GM18517 (cell line): ENCODE measurements around the gene EPHA4.

ENCODE experiments used
- ATAC-seq: cut with Tn5 transposase; IDR thresholded peaks from one replicate; pipeline ENCODE4 v1.9.1; 2021; ENCODE audit warnings: mild to moderate bottlenecking, moderate library complexity; ENCODE audit not compliant: unreplicated experiment

The EPHA4 gene

DNA sequence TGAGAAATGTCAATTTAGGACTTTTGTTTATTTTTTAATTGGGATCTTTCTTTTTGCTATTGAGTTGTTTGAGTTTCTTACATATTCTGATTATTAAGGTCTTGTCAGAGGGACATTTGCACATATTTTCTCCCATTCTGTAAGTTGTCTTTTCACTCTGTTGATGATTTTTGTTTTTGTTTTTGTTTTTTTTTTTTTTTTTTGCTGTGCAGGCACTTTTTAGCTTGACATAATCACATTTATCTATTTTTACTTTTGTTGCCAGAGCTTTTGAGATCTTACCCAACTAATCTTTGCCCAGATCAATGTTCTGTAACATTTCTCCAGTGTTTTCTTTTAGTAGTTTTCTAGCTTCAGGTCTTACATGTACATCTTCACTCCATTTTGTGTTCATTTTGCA, 166.6 kb downstream of the EPHA4 start:
- ATAC-seq: no peak

DNA sequence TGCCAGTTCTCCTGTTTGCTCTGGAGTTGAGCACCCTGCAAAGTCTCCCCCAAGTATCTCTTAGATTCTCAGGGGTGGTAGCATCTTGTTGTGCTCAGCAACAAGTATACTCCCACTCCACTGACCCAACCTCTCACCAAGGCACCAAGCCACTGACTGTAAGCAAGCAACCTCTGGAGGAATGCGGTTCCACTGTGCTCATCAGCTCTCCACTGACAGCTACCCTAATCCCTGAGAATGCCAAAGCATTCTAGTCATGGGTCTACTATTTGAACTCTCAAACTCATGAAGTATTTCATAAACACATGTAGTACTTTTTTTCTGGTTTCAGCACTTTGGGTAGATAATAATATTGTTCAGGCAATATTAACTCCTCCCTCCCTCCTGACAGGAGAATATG, 170.0 kb downstream of the EPHA4 start:
- no peak for ATAC-seq

DNA sequence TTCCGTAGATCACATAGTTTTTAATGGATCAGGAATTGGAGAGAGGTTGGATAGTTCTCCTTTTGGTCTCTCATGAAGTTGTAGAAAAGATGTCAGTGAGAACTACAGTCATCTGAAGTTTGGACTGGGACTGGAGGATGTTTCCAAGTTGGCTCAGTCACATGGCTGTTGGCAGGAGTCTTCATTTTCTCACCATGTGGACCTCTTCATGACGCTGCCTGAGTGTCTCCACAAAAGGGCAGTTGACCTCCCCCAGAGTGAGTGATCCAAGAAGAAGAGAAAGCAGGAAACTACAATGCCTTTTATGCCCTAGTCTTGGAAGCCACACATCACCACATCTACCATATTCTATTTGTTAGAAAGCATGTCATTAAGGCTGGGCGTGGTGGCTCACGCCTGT, 171.7 kb downstream of the EPHA4 start:
- no peak for ATAC-seq

DNA sequence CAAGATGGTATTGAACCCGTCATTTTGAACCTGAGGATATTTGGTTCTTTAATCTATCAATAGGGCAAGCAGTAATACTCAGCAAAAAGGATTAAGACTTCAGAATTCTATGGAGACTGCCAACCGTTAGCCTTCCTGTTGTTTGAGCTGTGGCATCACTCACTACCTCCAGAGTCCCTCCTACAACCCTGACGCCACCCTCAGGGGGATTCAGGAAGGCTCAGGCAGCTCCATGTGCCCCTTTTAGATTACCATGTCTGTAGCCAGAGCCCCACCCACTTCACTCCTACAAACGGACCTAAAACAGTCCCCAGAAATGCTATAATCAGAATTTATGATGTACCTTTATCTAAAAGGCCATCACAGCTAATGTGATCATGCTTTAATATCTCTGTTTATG, 172.9 kb downstream of the EPHA4 start:
- no peak for ATAC-seq

DNA sequence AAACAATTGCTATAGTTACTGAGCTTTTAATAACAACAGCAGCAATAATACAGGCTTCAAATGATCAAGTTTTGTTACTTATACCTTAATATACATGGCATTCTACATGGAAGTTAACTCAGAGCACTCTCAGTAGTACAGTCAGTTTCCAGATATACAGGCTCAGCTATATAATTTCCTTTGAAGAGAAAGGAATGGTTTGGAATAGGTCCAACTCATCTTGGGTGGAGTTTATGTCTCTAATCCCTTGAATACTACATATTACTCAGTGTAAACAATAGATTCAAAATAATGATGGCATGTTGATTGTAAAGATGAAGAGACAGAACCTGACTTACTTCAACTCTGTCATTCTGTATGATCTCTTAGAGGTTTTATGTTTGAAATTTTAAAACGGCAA, 174.9 kb downstream of the EPHA4 start:
- ATAC-seq: no peak

DNA sequence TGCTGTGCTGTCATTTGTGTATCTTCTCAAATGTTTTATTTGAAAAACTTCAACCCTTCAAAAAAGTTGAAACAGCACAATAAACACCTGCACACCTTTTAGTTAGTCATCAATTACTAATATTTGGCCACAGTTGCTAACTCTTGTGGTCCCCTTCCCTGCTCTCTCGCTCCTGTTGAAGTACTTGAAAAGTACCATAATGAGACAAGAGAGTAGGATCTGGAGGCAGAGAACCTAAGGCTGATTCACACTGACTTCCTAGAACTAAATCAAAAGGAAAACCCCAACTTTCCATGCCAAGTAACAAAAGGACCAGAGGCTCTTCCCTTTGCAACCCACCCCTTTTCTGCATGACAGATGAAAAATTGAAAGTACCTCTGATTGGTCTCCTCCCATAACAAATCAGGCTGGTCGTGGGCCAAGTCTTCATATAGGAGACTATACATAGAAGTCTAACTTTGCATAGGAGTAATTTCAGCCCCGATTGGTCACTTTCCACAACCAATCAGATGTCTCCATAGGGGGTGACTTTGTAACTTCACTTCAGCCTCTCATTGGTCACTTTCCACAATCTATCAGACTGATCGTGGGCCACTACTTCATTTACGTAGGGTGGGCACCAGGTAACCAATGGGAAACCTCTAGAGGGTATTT, 179.7 kb downstream of the EPHA4 start:
- no peak for ATAC-seq

DNA sequence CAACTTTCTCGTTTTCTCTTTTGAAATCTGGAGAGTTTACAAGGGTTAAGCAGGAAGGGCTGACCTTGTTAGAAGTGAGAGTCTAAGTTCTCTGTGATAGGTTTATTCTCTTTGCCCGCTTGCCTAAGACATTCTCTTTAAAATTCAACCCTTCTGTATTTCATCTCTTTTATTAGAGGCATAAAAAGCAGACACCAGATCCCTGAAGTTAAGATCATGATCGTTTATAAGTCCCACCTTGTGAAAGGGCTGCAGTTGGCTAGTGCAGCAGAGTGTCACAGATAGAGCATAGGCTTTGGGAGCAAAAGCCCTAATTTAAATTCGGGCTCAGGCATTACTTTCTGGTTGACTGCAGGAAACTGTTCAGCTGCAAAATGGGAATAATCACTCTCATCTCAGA, 181.2 kb downstream of the EPHA4 start:
- no peak for ATAC-seq

DNA sequence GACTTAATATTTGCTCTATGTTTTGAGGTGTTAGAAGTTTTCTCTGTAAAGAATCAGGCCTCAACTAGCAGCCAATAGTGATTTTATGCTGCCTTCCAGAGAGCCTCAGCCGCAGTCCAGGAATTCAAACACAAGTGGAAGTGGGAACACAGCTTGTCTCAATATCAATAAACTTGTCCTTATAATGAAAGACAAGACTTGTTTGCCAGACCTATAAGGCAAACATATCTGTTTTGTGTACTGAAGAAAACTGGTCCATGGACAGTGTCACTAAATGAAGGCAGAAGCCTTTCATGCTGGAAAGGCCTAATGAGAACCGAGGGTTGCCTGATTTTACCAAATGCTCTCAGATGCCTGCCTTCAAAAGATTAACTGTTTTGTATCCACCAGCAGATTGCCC, 182.2 kb downstream of the EPHA4 start:
- ATAC-seq: no peak

DNA sequence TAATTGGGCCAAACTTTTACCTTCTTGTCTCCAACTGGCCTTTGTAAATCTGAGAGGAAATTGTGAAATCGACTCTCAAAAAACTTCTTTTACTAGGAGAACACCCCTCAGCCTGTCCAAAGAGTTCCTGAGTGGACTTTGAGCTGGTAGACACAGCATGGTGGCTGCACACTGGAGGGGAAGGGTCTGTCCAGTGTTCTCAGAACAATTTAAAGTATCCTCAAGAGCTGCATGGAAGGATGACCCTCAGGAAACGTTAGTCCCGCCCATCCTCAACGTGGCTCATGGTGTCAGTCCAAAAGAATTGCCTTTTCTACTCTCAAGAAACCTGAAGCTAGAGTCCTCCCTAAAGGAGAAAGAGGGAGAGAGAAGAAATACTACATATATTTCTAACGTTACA, 182.7 kb downstream of the EPHA4 start:
- no peak for ATAC-seq

DNA sequence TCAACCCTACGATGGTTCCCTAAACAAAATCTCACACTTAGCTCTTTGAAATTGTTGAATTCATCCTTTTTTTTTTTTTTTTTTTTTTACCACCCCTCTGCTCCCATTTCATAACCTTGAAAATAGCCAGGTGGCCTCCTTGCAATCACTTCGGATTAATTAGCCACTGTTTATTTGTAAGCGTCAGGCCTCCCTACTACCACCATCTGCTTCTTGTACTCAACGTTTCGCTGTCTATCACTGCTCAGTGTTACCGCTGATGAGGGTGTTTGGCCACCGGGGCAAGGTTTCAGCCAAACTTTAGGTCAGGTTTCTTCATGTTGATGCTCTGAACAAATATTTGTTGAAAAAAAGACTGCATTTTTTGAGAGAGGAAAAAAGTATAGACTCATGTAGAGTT, 183.2 kb downstream of the EPHA4 start:
- no peak for ATAC-seq

DNA sequence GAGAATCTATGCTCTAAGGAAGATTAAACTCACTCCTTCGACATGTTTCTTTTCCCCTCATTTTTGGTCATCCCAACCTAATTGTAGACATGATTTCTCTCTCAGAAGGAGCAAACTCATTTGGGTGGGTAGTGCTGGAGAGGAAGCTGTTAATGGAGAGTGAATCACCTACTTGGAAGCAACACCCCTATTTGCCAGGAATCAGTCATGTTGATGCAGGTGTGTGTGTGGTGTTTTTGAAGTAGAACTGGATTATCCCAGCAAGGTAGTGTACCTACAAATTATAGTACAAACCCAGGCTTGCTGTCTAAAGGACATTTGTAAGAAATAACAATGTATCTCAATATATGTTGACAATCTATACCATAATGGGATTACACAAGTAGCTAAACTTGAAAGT, 186.4 kb downstream of the EPHA4 start:
- ATAC-seq: no peak

DNA sequence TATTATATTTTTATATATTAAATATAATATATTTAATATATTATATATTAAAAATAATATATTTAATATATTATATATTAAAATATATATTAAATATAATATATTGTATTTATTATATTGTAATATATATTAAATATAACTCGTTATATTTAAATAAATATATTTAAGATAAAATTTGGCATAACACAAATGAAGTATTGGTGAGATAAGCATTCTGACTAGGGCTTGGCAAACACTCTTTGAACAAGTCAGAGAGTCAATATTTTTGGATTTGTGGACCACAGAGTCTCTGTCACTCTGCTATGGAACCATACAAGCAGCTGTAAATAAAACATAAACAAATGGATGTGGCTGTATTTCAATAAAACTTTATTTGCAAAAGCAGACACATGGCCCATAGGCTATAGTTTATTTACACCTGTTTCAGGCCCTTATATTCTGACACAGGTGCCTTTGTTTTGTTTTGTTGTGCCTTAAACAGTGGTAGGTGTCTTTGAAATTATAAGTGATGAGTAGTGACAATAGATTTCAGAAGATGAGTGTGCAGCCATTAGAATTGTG, 190.1 kb downstream of the EPHA4 start:
- no peak for ATAC-seq

DNA sequence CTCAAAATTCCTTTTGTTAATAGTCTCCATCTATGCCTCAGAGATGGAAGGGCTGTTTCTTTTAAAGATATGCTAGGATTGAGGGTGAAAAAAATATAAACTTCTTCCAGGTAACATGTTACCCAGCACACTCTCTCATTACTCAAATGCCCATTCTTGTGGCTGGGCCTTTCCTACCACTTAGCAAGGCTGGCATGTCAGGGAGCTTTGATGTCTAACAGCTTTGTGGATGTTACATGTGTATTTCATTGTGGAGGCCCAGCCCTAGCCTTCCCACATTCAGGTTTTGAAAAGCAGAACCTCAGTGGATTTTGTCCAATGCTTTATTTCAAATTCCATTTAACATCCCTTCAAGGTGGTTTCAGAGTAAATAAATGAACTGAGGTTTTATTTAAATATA, 191.4 kb downstream of the EPHA4 start:
- no peak for ATAC-seq

DNA sequence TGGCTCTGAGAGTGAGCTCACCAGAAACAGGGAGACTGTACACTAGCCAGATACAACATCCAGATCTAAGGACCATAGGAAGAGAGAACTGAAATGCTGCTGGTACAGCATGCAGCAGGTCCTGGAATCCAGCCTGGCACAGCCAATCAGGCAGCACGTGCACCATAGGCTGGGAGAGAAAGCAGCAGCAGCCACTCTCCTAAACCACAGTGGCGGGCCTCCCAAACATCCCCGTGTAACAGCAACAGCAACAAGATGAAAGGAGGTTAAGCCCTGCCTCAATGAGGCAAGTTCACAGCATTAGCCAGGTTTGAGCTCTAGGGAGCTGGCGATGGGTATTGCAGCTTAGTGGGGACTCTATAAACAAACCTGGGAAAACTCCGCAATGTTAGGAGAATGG, 192.0 kb downstream of the EPHA4 start:
- ATAC-seq: no peak

DNA sequence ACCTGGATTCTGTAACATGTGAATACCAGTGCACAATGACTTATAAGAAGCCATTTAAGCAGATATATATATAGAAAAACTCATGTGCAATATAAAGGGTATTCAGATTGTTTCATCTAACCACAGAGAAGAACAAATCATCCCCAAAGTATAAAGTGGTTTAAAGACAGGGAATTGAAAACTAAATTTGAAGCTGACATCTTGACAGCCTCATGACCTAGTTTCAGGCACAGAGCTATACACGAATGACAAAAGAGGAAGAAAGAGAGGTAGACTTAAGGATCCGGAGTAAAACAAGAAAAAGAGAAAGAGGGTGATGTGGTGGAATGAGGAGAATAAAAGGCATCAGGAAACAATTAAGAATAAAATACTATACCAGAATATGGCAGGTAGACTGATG, 194.5 kb downstream of the EPHA4 start:
- no peak for ATAC-seq

DNA sequence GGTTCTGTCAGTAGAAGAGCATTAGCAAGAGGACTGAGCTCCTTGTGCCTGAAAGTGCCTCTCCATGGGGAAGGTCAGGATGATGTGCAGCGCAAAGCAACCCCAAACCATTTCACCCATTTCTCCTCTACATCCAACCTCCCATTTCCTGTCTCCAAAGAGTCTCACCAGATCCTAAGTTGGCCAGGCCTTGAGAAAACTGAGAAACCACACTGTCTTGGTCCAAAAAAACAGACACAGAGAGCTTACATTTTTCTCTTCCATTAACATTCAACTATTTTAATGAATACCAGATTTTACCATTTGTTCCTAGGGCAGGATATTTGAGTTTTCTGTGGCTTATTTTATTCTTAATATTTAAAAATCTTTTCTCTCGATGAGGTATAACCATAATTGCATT, 195.0 kb downstream of the EPHA4 start:
- no peak for ATAC-seq

DNA sequence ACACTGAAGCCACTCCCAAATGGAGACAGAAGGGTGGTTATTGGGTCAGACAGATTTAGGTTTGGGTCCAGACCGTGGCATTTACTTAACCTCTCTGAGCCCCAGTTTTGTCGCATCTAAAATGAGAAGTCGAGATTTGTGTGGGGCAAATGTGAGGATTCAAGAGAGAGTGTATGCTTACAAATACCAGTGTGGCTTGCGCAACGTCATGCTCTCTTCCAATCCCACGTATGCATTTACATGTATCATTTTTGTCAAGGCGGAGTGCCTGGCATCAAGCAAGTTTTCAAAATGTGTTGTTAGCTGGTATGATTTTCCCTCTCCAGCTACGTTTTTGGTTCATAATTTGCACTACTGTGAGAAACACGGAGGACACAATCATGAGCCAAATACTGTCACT, 197.9 kb downstream of the EPHA4 start:
- no peak for ATAC-seq

DNA sequence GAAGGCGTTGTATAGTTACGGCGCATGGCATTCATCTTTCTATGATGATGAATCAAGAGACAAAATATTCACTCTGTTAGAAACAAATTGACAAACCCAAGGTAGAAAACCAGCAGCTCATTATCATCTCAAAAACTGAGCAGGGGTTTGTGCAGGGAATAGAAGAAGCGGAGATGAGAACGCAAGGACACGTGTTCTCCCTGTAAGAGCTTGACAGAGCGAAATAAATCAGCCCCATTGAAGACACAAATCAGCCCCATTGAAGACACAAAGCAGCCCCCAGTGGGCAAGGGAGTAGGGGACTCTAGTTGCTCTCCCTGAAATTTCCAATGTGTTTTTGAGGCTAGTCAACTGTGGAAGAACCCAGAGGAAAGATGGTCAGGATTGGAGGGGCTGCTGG, 199.2 kb downstream of the EPHA4 start:
- ATAC-seq: no peak

DNA sequence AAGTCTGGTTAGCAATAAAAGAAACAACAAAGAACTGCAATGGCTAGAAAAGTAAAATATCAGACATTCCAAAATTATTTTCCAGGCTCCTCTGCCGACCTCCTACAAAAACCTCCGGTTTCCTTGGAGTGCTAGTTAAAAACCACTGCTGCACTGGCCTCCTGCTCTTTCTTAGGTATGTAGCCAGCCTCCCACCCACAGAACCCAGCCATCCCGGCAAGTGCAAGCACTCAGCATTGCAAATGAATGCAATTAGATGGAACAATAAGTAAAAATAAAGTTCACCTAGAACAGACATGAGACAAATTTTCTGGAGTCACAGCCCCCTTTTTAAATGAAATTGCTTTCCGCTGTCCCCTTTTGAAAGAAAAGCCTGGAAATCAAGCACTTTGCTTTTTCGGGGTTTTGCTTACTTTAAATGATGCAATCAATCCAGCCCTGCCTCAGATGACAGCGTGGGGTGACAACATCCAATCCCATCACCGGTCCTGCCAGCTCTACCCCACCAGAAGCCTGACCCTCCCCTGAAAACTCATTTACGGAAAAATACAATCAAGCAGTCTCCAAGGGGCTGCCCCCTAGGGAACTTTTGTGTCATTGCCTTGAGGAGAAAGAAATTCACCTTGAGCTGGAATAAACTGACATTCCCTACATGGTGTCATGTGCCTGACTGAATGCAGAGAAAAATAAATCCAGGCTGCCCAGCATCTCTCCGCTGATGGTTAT, 199.8 kb downstream of the EPHA4 start:
- ATAC-seq: no peak

DNA sequence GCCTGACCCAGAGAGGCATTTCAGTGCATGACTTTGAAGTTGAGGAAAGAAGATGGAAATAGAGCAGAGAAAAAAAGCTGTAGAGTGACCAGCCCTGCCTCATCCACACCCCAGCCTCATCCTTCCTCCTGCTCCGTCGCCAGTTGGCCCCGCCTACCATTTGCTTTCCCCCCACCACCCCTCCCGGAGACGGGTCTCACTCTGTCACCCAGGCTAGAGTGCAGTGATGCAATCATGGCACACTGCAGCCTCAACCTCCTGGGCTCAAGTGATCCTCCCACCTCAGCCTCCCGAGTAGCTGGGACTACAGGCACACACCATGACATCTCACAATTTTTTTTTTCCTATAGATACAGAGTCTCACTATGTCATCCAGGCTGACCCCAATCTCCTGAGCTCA, 200.8 kb downstream of the EPHA4 start:
- no peak for ATAC-seq

DNA sequence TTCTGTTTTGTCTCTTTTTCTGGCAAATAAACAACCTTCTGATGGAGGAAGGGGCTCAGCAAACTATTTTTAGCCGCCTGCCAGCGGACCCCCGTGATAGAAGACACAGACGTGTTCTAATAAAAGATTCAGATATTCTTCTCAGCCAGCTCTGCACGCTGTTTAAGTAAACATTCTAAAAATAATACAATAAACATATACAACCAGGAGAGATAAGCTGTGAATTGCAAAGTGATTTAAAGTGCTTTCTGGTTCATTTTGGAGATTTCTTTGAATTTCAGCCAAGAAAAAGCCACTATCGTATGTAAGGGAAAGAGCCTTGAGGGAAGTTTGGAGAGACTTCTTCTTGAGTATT, 201.3 kb downstream of the EPHA4 start:
- ATAC-seq: no peak

DNA sequence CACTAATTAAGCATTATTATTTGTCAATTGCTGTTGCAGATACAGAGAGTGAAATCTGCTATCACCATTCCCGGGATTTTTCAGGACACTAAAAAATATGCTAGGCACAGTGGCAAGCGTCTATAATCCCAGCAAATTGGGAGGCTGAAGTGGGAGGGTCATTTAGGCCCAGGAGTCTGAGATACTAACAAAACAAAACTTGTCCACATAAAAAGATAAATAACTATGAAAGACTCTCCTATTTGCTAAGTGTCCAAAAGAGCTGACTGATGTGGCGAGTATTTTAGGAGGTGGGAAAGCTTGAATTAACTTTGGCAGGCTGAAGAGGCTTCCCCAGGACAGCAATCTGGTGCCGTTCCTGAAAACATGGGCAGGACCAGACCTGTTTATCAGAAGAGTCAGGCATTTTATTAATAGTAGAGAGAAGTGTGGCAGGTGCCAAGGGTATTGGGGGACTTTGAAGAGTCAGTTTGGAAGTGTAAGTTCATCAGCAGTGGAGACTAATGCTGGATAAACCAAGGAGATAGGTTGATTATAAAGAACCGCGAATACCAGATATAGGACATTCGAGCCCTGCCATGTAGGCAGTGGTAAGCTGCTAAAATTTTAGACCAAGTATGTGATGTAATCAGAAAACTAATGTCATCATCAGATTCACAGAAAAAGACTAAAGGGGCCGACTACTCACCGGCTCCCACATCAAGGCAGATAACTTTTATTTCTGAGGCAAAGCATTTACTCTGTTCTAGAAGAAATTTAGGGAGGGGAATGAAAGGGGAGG, 201.8 kb downstream of the EPHA4 start:
- no peak for ATAC-seq
